Caco-2 (cell line): ENCODE measurements around the gene CAMSAP1. TPM values are rescaled to one million over a fixed set of nuclear protein-coding genes. Genes with fewer than 3 reads are reported as not detected.

Experiments
- BruUV-seq: library from RNA; stranded (reverse); fragments of 400-500 nt; replicated peaks from 2 replicates; lab custom pipeline; 2021; lab: Mats Ljungman, UMichigan
- CTCF ChIA-PET: fragments of 300-600 bp; sonication (Branson Sonifier 250); formaldehyde crosslinking; loops from one replicate; lab custom pipeline; 2022; ENCODE audit warnings: antibody characterized with exemption; lab: Charles Lee
- POLR2A ChIA-PET: fragments of 300-600 bp; sonication (Branson Sonifier 250); formaldehyde crosslinking; loops from one replicate; lab custom pipeline; 2022; ENCODE audit warnings: antibody characterized with exemption; lab: Charles Lee
- DNase-seq, 2 experiments: peaks; one replicate each; pipeline versions ENCODE4 v3.0.0 to v3.0.0-alpha.2; 2020 to 2022
- H3K27me3 ChIP-seq: replicated peaks from 2 replicates; pipeline ENCODE4 v1.6.0; 2011; ENCODE audit warnings: low read length; ENCODE audit not compliant: control insufficient read depth, insufficient read depth
- H3K36me3 ChIP-seq: 2 replicates; pipeline ENCODE4 v1.5.1; 2011; ENCODE audit warnings: low read length; ENCODE audit not compliant: control insufficient read depth, insufficient read depth
- H3K4me1 ChIP-seq: fragments of 250-450 bp; sonication (Bioruptor Pico); 2 replicates; pipeline ENCODE4 v1.5.1; 2020; ENCODE audit warnings: mild to moderate bottlenecking
- H3K4me3 ChIP-seq: 2 replicates; pipeline ENCODE4 v1.5.1; 2011; ENCODE audit warnings: low read depth, mild to moderate bottlenecking, control low read depth, low read length
- H3K9me3 ChIP-seq: fragments of 250-450 bp; sonication (Bioruptor Pico); 2 replicates; pipeline ENCODE4 v1.5.1; 2020; ENCODE audit warnings: mild to moderate bottlenecking, moderate library complexity
- H3K27ac Mint-ChIP-seq: one replicate; pipeline ENCODE4 v1.8.0; 2022; ENCODE audit warnings: mixed read lengths; ENCODE audit not compliant: unreplicated experiment
- H3K27me3 Mint-ChIP-seq: one replicate; pipeline ENCODE4 v1.8.0; 2022; ENCODE audit warnings: mixed read lengths; ENCODE audit not compliant: insufficient read depth, unreplicated experiment
- H3K36me3 Mint-ChIP-seq: one replicate; pipeline ENCODE4 v1.8.0; 2022; ENCODE audit warnings: mild to moderate bottlenecking, mixed read lengths; ENCODE audit not compliant: insufficient read depth, unreplicated experiment
- H3K4me1 Mint-ChIP-seq: one replicate; pipeline ENCODE4 v1.8.0; 2022; ENCODE audit warnings: low read depth, mixed read lengths; ENCODE audit not compliant: unreplicated experiment
- H3K4me3 Mint-ChIP-seq: one replicate; pipeline ENCODE4 v1.8.0; 2022; ENCODE audit warnings: mild to moderate bottlenecking, moderate library complexity, mixed read lengths; ENCODE audit not compliant: unreplicated experiment
- H3K9me3 Mint-ChIP-seq: one replicate; pipeline ENCODE4 v1.8.0; 2022; ENCODE audit warnings: mixed read lengths; ENCODE audit not compliant: unreplicated experiment
- CTCF ChIP-seq, 2 experiments: fragments of 200-600 bp in 1 of 2; IDR thresholded peaks; 1 replicate in 1 of 2; 2 replicates in 1 of 2; pipeline versions ENCODE4 v1.5.1 to v1.8.0; 2011 to 2022; ENCODE audit warnings: antibody characterized with exemption in 1 of 2, control low read depth in 1 of 2, inconsistent platforms in 1 of 2, low read depth in 1 of 2, low read length in 1 of 2, mild to moderate bottlenecking in 1 of 2, moderate library complexity in 1 of 2; ENCODE audit not compliant: insufficient read depth in 1 of 2, severe bottlenecking in 1 of 2, unreplicated experiment in 1 of 2
- intact Hi-C: fragments of 100-400 bp; cut with micrococcal nuclease; formaldehyde crosslinking; loops from one replicate; pipeline ENCODE4 v1.10.0; 2022; ENCODE audit not compliant: unreplicated experiment
- total RNA-seq: library from RNA; stranded (reverse); gene quantifications from 2 replicates; pipeline ENCODE4 v1.2.3, GENCODE V29; 2022

The CAMSAP1 gene
- total RNA-seq, 1 experiment from 2014 or later, result 31.3 TPM

GRCh38 chr9:135929656-135930445 lies 22.5 kb upstream of the CAMSAP1 start:
- TF ChIP-seq CTCF (IDR thresholded peaks at IDR 0.05; ENCODE audit: insufficient read depth in 1 of 2, low read depth in 1 of 2, low read length in 1 of 2, severe bottlenecking in 1 of 2, unreplicated experiment in 1 of 2), result no peak
- no peaks in the 10 kb centered on the region for H3K27me3 Mint-ChIP-seq

DNA sequence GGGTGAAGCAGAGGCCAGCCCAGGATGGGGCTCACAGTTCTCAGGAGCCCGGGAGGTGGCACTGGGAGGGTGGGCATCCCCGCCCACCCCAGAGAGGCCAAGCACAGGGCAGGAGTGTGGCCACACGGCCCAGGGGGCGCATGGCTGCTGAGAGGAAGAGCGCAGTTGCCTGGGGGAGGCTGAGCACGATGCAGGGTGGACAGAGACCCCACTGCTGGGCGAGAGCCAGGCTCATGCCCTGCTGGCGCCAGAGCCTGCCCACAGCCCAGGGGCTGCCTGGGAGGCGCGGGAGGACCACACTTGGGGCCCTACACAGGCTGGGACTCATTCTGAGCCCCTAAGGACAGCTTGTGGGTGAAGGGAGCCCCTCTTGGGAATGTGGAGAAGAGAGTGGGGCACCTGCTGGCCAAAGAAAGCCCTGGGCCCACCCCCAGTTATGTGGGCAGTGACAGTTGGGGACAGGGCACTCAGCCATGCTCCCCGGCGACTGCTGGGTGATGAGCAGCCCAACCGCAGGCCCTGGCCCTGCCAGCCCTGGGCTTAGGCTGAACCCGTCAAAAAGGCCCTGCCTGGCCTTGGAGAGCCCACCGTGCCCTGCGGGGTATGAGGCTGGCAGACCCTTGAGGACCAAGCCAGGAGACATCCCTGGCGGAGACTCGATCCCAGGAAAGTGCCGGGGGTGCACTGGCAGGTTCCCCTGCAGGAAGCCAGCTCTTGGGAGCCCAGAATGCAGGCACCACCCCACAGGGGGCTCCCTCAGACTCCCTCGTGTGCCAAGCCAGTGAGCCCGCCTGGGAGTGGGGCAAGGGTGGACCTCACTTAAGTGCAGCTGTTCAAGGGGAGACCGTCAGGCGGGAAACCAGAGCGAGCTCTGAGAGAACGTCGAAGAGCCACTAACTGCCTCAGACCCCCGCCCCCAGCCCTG lies 21.6 kb upstream of the CAMSAP1 start:
- DNase-seq, result no peak
- no peak overlapping the region for H3K4me3 ChIP-seq
- H3K4me1 ChIP-seq, result no peaks in the 10 kb centered on the region
- no peaks in the 10 kb centered on the region for H3K27me3 Mint-ChIP-seq
- ChIA-PET CTCF (no interaction called here), POLR2A (no interaction called here)
- no peaks in the 10 kb centered on the region; the same call in 1 of the 2 replicates for H3K36me3 ChIP-seq
- no peaks in the 10 kb centered on the region for H3K27me3 ChIP-seq
- no peaks in the 10 kb centered on the region for H3K4me1 Mint-ChIP-seq
- no peaks in the 10 kb centered on the region for H3K9me3 ChIP-seq
- H3K36me3 Mint-ChIP-seq, result peaks cover 59% of the 10 kb centered on the region
- no peak for TF ChIP-seq CTCF (IDR thresholded peaks at IDR 0.05; ENCODE audit: insufficient read depth in 1 of 2, low read depth in 1 of 2, low read length in 1 of 2, severe bottlenecking in 1 of 2, unreplicated experiment in 1 of 2)
- no peaks in the 10 kb centered on the region for H3K9me3 Mint-ChIP-seq
- intact Hi-C loops, result no loop called here
- BruUV-seq, result no TSS peak
- no peak overlapping the region for H3K27ac Mint-ChIP-seq
- no peak overlapping the region for H3K4me3 Mint-ChIP-seq

More at GRCh38 chr9:135929656-135930445, 22.5 kb upstream of the CAMSAP1 start:
- no TSS peak for BruUV-seq
- peaks cover 64% of the 10 kb centered on the region for H3K36me3 Mint-ChIP-seq
- no peak for DNase-seq
- H3K4me1 Mint-ChIP-seq, result no peaks in the 10 kb centered on the region
- H3K36me3 ChIP-seq, result no peaks in the 10 kb centered on the region; the same call in 1 of the 2 replicates
- ChIA-PET POLR2A (no interaction called here), CTCF (no interaction called here)
- H3K4me1 ChIP-seq, result no peaks in the 10 kb centered on the region
- H3K9me3 Mint-ChIP-seq, result no peaks in the 10 kb centered on the region
- intact Hi-C loops, result no loop called here
- H3K9me3 ChIP-seq, result no peaks in the 10 kb centered on the region
- no peak overlapping the region for H3K4me3 ChIP-seq
- no peaks in the 10 kb centered on the region for H3K27me3 ChIP-seq
- no peak overlapping the region for H3K4me3 Mint-ChIP-seq
- no peak overlapping the region for H3K27ac Mint-ChIP-seq

- no peaks in the 10 kb centered on the region for H3K9me3 Mint-ChIP-seq
- Histone ChIP-seq H3K27me3 (no peaks in the 10 kb centered on the region), H3K4me3 (no peak overlapping the region), H3K9me3 (no peaks in the 10 kb centered on the region), H3K4me1 (no peaks in the 10 kb centered on the region), H3K36me3 (no peaks in the 10 kb centered on the region; the same call in 1 of the 2 replicates)
- no peak overlapping the region for H3K4me3 Mint-ChIP-seq
- no peak for DNase-seq
- CTCF ChIA-PET, result no interaction called here
- no peak overlapping the region for H3K27ac Mint-ChIP-seq
- H3K27me3 Mint-ChIP-seq, result no peaks in the 10 kb centered on the region
- POLR2A ChIA-PET, result no interaction called here
- H3K36me3 Mint-ChIP-seq, result peaks cover 51% of the 10 kb centered on the region
- no peak for TF ChIP-seq CTCF (IDR thresholded peaks at IDR 0.05; ENCODE audit: insufficient read depth in 1 of 2, low read depth in 1 of 2, low read length in 1 of 2, severe bottlenecking in 1 of 2, unreplicated experiment in 1 of 2)
- BruUV-seq, result no TSS peak
- no peaks in the 10 kb centered on the region for H3K4me1 Mint-ChIP-seq
- intact Hi-C loops, result no loop called here
Measured at GRCh38 chr9:135928074-135928730, 20.9 kb upstream of the CAMSAP1 start.
